ENCODE results near the gene STK32C.
"Not testable (repeated sequence)": the region's sequence is repeated elsewhere in the genome, so short reads cannot be mapped to it uniquely, and the experiment has no call there.

Gene STK32C

DNA sequence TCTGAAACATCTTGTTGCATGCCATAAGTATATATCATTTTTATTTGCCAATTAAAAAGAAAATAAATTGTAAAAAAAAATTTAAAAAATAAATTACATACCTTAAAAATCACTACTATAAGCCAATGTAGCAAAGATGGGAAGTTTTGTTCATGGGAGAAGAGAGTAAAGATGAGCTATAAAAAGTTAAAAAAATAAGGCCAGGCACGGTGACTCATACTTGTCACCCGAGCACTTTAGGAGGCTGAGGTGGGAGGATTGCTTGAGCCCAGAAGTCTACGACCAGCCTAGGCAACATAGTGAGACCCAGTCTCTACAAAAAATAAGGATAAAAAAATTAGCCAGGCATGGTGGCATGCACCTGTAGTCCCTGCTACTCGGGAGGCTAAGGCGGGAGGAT, 8.4 kb upstream of the STK32C start:
- no peak for DNase-seq

DNA sequence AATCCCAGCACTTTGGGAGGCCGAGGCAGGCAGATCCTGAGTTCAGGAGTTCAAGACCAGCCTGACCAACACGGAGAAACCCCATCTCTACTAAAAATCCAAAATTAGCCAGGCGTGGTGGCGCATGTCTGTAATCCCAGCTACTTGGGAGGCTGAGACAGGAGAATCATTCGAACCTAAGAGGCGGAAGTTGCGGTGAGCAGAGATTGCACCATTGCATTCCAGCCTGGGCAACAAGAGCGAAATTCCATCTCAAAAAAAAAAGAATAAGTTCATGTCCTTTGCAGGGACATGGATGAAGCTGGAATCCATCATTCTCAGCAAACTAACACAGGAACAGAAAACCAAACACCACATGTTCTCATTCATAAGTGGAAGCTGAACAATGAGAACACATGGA, 7.1 kb upstream of the STK32C start:
- not testable (repeated sequence) for DNase-seq

DNA sequence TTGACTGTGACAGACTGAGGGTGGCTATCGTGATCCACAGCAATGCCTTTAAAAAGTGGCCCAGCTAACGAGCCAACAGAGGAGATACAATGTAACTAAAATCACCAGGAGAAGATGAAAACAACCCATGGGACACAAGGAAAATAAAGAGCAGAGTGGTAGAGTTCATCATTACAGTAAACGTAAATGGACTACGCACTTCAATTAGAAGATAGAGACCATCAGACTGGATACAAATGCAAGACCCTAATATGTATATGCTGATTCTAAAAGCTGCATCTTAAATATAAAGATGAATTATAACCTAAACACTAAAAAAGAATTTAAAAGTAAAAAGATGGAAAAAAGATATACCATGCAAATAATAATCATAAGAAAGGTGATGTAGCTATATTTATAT, 6.6 kb upstream of the STK32C start:
- no peak for DNase-seq

DNA sequence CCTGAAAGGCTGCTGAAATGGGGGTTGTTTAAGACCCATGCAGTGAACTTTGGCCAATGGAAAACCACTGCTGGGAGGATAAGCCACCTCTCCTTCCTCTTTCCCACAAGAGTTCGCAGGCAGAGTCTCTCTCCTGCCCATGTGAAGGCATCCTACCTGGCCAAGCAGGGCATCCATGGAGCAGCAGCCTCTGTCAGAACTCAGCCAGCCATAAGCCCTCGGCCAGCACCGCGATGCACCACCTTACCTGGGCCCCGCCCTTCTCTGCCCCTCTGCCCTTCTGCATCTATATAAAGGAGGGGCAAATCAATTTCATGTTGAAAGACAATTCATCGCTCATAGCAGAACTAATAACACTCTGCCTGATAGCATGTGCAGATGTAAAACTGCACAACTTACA, 6.1 kb upstream of the STK32C start:
- DNase-seq: no peak

DNA sequence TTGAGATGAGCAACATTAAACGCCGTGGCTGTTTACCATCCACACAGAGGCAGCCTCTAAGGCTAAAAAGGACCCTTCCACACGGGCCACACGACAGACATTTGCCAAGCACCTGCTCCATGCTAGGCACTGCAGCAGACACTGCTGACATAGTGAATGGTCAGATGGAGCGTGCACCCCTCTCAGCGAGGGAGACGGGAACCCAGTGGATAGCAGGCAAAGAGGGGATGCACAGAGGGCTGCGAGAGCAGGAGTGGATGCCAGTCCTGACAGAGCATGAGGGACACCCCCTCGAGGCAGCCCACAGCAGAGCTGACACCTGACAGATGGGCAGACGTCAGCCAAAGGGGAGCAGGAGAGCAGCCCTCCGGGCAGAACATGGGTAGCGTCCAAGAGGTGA, 5.6 kb upstream of the STK32C start:
- DNase-seq: no peak

DNA sequence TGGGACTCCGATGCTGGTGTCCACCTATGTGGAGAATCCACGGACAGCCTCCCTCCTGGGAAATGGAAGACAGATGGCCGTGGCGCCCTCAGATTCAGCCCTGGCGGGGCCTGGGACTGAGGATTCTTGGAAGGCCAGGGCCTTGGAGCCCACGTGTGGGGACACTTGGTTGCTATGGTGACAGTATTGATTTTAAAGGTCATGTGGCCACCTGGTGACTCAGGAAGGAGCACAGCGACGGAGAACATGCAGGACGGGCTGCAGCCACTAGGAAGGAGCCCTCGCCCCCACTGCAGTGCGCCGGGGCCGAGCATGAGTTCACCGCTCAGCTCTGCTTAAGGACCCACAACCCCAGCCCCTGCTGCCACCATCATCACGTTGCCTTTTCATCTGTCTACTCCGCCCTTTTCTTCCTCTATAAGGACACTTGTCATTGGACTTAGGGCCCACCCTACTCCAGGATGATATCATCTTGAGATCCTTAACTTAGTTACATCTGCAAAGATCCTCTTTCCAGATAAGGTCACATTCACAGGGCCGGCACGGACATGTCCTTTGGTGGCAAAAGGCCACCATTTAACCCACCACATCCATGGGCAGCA, 3.7 kb upstream of the STK32C start:
- DNase-seq: no peak

DNA sequence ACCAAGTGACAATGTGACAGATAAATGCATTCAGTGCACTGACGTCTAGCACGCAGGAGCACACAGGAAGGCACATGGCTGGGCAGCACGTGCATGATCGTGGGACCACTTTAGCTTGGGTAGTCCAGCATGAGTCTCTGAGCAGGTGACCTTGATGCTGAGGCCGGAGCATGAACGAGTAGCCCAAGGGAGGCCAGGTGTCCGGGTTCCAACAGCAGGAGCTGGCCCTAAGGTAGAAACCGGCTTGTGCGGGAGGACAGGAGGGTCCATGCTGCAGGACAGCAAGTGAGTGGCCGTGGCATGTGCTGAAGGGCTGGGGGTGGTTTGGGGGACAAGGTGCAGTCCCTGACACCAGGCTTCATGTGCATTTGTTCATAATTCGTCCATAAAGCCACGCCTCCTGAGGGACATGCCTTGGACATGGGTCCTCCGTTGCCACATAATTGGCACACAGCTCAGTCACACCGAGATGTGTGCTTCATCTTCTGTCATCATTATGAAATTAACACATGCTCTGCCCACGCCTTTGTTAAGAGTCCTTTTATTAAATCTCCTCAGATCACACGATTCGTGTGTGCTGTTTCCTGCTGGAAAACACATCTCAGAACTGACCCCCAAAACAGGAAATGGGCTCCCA, 3.1 kb upstream of the STK32C start:
- DNase-seq: no peak

DNA sequence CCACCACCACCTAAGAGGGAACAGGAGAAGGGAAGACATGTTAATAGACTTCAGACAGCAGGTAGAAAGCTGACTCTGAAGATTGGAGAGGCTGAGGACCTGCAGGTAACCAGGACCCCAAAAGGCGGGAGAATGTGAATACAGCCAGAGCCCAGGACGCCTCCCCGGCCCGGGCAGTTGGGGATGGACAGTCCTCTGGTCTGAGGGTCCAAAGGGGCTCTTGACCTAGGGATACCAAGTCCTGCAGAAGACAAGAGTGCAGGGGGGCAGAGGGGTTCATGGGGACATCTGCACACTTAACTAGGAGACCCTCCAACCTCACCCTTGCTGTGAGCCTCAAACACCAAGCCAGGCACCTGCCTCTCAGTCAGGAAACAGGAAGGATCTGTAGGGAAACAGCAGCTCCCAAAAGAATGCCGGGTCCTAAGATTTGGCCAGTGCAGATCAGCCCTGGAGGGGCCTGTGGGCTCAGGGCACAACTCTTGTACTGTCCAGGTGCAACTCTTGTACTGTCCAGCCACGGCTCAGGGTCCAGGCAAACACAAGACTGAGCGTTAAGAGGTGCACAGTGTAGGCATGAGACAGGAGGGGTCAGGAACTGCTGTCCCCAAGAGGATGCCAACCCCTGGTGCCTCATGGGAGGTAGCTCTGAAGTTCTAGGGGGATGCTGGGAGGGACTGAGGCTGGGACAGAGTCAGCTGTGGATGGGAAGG, 2.3 kb upstream of the STK32C start:
- DNase-seq: no peak

DNA sequence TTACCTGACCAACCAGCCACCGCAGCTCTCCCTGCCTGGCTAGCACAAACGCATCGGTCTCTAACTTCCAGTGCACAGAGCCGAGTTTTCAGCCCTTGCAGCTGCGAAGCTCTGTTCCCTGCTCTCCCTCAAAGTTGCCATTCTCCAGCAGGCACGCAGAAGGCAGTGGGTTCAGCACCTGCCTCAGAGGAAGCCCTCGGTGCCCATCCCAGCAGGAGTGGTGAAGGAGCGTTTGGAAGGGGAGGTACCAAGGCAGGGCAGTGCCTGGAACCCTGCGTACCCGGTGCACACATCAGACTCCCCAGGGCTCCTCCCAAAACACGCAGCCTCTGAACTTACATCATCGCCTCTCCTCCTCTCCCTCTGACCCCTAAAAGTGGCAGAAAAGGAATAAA, 1.7 kb upstream of the STK32C start:
- no peak for DNase-seq

DNA sequence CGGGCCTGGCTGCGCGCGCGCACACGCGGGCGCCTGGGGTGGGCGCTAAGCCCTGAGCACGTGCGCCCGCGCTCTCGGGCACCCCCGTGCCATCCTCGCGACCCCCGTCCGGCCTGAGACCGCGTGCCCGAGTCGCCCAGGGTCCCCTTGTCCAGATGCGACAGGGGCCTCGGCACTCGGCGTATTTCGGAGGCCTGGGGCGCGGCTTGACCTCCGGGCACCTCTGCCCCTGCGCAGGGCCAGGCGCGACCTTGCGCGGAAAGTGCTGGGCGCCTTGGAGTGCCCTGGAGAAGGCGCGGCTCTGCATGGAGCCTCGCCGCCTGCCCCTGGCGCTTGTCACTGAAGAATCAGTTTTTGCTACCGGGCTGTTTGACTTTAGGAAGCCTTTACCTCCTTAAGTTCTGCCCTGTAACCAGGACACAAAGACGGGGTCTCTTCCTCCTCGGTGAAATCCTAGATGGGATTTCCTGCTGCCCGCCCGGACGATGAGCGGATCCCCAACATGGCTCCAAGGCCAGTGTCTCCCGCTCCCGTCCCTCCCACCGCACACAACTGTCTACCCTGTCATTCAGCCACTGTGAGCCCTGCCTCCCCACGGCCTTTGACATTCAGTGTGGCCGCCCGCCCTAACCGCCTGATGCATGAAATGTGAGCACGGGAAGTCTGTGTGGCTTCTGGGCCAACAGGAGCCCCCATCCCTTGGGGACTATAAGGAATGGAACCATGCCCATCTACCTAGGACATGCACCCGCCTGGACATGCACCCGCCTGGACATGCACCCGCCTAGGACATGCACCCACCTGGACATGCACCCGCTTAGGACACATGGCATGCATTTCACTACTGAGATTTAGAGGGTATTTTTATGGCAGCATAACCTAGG, 1.1 kb upstream of the STK32C start:
- no peak for DNase-seq

DNA sequence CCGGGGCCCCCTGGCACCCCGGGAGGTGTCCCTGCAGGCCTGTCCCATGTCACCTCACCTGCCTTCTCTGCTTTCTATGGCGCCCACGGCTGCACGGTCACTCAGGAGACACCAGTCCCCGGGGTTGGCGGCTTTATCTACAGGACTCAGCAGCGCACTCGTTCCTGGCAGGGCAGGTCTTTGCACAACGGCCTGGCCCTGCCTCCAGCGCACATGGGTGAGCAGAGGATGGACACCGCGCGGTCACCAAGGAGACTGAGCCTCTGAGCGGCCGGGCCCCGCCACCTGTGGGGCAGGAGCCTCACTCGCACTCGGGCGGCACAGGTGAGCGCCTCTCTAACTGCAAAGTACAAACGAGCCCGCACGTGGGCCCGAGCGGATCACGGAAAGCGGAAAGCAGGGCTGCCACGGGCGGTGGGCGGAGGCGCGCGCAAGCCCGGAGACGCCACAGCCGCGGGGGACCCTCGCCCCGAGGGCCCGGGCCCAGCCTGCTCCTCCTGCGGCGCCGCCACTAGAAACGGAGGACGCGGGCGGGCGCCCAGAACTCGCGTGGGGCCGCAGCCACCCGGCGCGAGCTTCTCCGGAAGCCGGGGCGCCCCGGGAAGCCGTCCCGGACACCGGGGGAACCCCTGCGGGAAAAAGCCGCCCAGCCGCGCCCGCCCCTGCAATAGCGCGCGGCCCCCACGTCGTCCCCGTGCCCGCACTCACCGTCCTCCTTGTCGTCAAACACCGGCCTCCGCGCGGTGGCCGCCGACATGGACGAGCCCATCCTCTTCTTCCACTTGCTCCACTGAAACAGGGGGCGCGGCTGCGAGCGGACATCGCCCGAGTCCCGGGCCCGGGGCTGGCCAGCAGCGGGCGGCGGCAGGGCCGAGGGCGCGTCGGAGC, 642 bp downstream of the STK32C start:
- DNase-seq: no peak

DNA sequence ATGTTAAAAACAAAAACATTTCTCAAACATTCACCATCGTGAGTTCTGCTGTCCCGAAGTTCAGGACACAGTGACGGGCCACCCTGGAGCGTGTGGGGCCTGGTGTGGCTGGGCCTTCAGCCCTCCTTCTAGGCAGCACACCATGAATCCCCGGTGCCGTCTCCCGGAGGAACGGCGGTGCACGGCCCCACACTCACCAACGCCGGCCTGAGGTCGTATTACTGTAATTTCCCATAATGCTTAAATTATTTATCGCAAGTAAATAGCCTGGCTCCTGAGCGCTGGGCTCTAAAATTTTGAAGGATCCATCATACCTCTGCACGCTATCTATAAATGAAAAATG, 1.4 kb downstream of the STK32C start:
- DNase-seq: no peak

DNA sequence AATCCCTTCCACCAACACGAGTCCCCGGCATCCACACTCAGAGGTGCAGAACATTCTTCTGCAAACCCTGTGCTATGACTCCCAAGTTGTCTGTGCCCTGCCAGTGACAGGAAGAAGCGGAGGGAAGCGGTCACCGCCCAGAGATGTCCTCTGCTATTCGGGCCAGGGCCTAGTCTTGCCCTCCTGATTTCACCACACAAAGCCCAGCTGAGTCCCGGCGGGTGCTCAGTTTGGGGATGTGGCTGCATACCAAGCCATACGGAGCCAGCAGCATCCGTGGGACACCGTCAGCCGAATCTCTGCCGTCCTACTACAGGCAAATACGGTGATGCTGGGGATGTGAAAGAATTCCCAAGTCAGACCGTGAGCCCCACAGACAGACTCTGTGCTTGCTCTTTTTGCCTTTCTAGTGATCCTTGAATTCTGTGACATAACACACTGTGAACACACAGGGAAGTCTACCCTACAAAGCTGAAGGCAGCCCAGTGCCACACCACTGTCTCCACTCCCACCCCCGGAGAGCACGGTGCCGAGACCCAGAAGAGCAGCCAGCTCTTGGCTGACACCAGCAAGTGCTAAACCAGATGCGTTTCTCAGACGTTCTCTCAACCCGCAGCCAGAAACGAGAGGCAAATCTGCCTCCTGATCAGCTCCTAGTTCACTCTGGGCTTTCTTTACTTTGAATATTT, 2.0 kb downstream of the STK32C start:
- DNase-seq: no peak

DNA sequence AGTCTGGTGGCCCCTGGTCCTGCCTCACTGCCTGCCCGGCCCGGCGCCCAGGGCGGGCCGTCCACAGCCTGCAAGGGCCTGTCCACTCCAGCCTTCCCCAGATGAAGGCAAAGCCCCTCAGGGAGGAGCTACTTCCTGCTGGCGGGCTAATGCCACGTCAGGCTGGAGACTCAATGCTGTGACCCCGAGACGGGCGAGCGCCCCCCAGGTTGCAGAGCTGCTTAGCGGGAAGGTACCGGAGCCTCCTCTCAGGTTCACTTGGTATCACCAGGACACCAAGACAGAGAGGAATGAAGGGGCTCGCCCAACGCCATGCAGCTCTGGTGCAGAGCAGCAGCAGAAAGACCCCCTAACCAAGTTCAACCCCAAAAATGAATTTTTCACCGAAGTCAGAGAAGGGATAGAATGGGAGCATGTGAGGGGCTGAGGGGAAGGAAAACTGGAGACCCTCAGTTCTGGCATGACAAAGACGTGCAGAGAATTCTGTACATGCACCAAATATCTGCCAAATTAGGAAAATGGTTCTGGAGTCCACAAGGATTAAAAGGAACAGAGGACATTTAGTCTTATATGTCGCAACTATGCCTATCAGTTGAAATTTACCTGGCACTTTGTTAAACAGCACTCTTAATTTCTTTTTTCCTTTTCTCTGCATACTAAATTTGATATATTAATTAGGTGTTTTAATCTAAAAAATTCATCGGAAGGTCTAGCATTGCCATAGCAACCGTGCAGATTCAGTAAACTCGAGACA, 2.8 kb downstream of the STK32C start:
- DNase-seq: no peak

DNA sequence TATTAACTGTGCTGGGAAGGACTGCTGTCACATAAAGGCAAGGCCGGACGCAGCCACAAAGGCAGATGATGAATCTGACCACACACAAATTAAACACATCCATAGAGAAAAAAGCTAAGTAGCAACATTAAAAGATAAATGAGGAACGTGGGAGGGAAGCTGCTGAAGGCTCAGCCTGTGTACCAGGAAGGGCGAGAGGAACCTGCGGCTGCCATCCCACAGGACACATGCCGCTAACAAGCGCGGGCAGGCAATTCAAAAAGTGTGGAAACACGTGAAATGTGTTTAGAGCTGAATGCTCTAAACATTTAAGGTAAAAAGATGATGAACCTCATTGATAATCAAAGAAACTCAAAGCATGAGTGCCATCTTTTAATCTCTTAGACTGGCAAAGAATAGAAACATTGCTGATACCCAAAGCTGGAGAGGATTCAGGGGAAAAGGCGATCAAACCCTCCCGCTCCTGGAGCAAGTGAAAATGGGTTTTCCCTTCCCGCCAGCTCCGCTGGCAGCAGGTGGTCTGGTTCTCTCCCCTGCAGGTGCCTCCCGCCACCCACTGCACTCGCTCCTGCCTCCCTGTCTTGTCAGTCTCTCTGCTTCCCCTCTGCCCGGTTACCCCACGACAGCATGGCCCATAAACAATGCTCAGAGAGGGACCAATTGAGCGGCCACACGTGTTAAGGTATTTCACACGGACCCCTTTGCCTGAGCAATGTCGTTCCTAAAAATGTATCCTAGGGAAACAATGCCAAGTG, 4.2 kb downstream of the STK32C start:
- no peak for DNase-seq

DNA sequence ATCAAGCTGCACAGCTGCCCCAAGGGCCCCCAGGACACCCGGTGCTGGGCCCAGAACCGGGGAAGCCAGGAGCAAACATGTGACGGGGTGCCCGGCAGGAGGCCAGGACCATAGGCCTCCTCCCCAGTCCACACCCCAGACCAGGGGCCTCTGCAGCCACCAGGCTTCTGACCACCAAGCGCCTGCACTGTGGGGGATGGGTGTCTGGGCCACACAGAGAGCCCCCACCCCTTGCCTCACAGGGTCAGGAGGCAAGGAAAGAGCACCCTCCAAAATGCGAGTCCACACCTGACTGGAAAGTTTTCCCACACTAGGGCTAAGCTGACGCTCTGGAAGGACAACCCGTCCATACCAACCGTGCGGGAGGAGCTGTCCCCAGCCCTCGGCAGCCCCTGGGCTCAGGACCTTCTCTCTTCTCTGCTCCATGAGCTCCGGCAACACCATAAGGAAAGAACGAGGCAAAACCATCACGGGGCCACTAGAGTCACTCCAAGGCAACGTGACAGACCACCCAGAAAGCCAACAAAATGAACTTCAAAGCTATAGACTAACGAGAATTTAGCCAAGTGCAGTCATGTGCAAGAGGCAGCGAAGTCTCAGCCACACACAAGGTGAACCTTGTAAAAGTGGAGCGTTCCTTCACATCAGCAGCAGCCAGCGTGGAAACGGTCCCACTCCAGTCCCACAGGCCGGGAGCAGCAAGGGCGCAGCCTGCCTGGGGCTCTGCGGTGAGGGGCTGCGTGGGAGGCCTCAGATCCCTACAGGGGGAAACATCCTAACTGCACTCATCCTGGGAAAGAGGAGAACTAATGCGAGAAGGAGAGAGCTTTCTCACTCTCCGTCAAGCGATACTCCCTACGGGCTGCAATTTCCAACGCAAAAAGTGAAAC, 5.1 kb downstream of the STK32C start:
- DNase-seq: no peak

DNA sequence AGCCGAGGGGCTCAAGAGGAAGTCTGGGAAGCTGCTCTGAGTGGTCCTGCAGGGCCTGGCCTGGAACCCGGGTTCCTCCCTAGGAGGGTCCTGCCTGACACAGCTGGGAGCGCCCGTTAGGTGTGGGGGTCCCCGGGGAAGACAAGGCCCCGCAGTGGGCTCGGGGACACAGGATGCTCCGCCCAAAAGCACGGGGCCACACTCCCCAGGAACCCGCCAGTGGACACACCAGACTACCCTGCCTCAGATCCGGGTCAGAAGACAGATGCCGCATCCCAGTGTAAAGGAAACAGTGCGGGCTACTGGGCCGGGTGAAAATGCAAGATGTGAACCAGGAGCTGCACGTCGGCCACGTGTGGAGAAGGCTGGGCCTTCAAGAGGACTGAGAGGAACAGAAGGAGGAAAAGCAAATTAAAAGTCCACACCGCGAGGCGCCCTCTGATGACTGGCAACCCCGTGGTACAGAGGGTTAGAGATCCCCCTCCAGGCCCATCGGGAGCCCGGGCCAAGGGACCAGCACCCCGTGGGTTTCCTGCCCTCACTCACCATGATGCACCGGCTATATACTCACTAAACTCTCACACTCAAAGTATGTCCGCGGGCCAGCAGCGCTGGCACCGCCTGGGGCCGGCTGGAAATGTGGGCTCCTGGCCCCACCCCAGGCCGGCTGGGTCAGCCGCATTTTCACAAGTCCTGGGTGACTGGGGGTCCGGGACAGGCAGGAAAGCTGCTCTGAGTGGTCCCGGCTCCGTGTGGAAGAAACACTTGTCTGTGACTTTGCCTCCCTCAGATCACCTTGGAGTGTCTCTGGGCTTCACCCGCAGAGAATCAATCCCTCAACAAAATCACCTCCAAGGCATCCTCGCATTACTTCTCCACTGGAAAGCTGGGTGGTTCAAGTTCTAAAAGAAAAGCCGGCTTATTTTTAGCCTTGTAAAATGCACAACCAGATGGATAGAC, 6.1 kb downstream of the STK32C start:
- no peak for DNase-seq

DNA sequence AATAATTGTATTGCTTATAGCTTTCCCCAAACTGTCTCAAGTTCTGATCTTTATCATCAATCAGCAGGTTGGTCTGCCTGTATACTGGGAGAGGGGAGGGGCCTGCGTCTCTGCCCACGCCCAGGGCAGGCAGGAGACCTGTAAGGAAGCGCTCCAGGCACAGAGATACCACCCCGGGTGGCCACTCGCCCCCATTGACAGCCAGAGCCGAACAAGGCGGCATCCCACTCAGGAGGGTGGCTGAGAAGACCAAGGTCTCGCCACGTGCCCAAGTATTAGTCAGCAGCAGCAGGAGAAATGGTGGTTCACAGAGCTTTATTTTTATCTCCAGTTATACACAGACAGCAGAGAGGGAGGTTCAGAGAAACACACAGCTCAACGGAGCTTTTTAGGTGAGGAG, 7.2 kb downstream of the STK32C start:
- no peak for DNase-seq

All from cerebellar nuclear complex (tissue), 1 donor.